ENCODE data around the gene OXSR1. TPM values are rescaled to one million over a fixed set of nuclear protein-coding genes. Genes with fewer than 3 reads are reported as not detected.

OXSR1 gene
- total RNA-seq, 1 experiment from 2014 or later = 35.1 TPM

- Histone ChIP-seq H3K9ac (ENCODE audit: low read length) (no peak overlapping the region), H3K79me2 (ENCODE audit: insufficient read depth, low read length) (peaks cover 70% of the 10 kb centered on the region), H3K4me2 (ENCODE audit: low read length) (no peak overlapping the region), H4K20me1 (ENCODE audit: insufficient read depth) (peaks cover 5% of the 10 kb centered on the region; the same call in 1 of the 2 replicates), H2AFZ (ENCODE audit: low read depth, low read length, poor library complexity, severe bottlenecking) (no peak overlapping the region), H3K4me3 (replicated peaks in 1 of 2; ENCODE audit: low read depth in 1 of 2, low read length in 2 of 2) (no peak overlapping the region), H3K27ac (ENCODE audit: low read depth, low read length) (no peak overlapping the region), H3K4me1 (ENCODE audit: control insufficient read depth in 1 of 2, insufficient read depth in 2 of 2, low read length in 2 of 2) (no peaks in the 10 kb centered on the region), H3K27me3 (ENCODE audit: insufficient read depth, low read length) (no peaks in the 10 kb centered on the region), H3K9me2 (ENCODE audit: insufficient read depth) (no peaks in the 10 kb centered on the region), H3K36me3 (ENCODE audit: control insufficient read depth in 1 of 2, insufficient read depth in 2 of 2, low read length in 2 of 2) (peaks cover 0 to 4% of the 10 kb centered on the region in 2 experiments; a peak in 1 of 4 replicates), H3K9me3 (ENCODE audit: control insufficient read depth in 1 of 2, insufficient read depth in 1 of 2, low read depth in 1 of 2, low read length in 2 of 2) (no peaks in the 10 kb centered on the region)
- ChIA-PET CTCF (no interaction called here), RAD21 (ENCODE audit: low non-redundant PET in 1 of 2, low total read pairs in 2 of 2, uncharacterized antibody in 2 of 2, unreplicated experiment in 2 of 2) (no interaction called here), POLR2A (no interaction called here)
- intact Hi-C loops (cut with micrococcal nuclease) = no loop called here
- TF ChIP-seq JUND (IDR thresholded peaks at IDR 0.05) = no peak
- TF ChIP-seq ZFX (IDR thresholded peaks at IDR 0.05) = no peak
- no peak for TF ChIP-seq SRF (IDR thresholded peaks at IDR 0.05; ENCODE audit: low read depth)
- DNase-seq (ENCODE audit: low read depth, low spot score) (no peak), ATAC-seq (no peak)
- BruUV-seq (replicated peaks) = no TSS peak
These were observed 49.2 kb downstream of the OXSR1 start for GRCh38 chr3:38214560-38214959.

GRCh38 chr3:38219609-38220197 lies 54.4 kb downstream of the OXSR1 start:
- RAD21 ChIA-PET (ENCODE audit: low non-redundant PET in 1 of 2, low total read pairs in 2 of 2, uncharacterized antibody in 2 of 2, unreplicated experiment in 2 of 2) = no interaction called here
- no peak for ATAC-seq
- no peak for DNase-seq (ENCODE audit: low read depth, low spot score)
- H3K79me2 ChIP-seq (ENCODE audit: insufficient read depth, low read length) = peaks cover 40% of the 10 kb centered on the region
- no peak overlapping the region for H3K9ac ChIP-seq (ENCODE audit: low read length)
- BruUV-seq (replicated peaks) = no TSS peak
- no peaks in the 10 kb centered on the region for H3K9me2 ChIP-seq (ENCODE audit: insufficient read depth)
- H3K4me2 ChIP-seq (ENCODE audit: low read length) = no peak overlapping the region
- H3K9me3 ChIP-seq (ENCODE audit: control insufficient read depth in 1 of 2, insufficient read depth in 1 of 2, low read depth in 1 of 2, low read length in 2 of 2) = no peaks in the 10 kb centered on the region
- intact Hi-C loops (cut with micrococcal nuclease) = no loop called here
- no peak overlapping the region for H3K27ac ChIP-seq (ENCODE audit: low read depth, low read length)
- TF ChIP-seq, protein P1, sequence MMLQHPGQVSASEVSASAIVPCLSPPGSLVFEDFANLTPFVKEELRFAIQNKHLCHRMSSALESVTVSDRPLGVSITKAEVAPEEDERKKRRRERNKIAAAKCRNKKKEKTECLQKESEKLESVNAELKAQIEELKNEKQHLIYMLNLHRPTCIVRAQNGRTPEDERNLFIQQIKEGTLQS (IDR thresholded peaks at IDR 0.05) = no peak
- TF ChIP-seq POLR2AphosphoS5 (IDR thresholded peaks at IDR 0.05; ENCODE audit: low read depth, low read length) = no peak
- no peak for TF ChIP-seq ELF1 (IDR thresholded peaks at IDR 0.05; ENCODE audit: borderline replicate concordance, low read depth)
- TF ChIP-seq RAD21 (IDR thresholded peaks at IDR 0.05; ENCODE audit: low read depth) = no peak
- TF ChIP-seq SIN3A (IDR thresholded peaks at IDR 0.05; ENCODE audit: low read depth) = no peak
- no peak for TF ChIP-seq FOSL1 (IDR thresholded peaks at IDR 0.05; ENCODE audit: low read depth)
- TF ChIP-seq MAX (IDR thresholded peaks at IDR 0.05) = no peak
- TF ChIP-seq, protein P2, sequence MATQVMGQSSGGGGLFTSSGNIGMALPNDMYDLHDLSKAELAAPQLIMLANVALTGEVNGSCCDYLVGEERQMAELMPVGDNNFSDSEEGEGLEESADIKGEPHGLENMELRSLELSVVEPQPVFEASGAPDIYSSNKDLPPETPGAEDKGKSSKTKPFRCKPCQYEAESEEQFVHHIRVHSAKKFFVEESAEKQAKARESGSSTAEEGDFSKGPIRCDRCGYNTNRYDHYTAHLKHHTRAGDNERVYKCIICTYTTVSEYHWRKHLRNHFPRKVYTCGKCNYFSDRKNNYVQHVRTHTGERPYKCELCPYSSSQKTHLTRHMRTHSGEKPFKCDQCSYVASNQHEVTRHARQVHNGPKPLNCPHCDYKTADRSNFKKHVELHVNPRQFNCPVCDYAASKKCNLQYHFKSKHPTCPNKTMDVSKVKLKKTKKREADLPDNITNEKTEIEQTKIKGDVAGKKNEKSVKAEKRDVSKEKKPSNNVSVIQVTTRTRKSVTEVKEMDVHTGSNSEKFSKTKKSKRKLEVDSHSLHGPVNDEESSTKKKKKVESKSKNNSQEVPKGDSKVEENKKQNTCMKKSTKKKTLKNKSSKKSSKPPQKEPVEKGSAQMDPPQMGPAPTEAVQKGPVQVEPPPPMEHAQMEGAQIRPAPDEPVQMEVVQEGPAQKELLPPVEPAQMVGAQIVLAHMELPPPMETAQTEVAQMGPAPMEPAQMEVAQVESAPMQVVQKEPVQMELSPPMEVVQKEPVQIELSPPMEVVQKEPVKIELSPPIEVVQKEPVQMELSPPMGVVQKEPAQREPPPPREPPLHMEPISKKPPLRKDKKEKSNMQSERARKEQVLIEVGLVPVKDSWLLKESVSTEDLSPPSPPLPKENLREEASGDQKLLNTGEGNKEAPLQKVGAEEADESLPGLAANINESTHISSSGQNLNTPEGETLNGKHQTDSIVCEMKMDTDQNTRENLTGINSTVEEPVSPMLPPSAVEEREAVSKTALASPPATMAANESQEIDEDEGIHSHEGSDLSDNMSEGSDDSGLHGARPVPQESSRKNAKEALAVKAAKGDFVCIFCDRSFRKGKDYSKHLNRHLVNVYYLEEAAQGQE (IDR thresholded peaks at IDR 0.05; ENCODE audit: low read depth) = no peak
- TF ChIP-seq EZH2phosphoT487 (IDR thresholded peaks at IDR 0.05; ENCODE audit: borderline replicate concordance) = no peak
- no peak for TF ChIP-seq CBX3 (IDR thresholded peaks at IDR 0.05; ENCODE audit: low read depth)
- TF ChIP-seq ZFX (IDR thresholded peaks at IDR 0.05) = no peak
- TF ChIP-seq SRF (IDR thresholded peaks at IDR 0.05; ENCODE audit: low read depth) = no peak
- no peak for TF ChIP-seq ZNF274 (IDR thresholded peaks at IDR 0.05; ENCODE audit: low read depth, low read length)
- no peak for TF ChIP-seq ZBTB33 (IDR thresholded peaks at IDR 0.05; ENCODE audit: extremely low read depth, insufficient replicate concordance, low read length)
- no peaks in the 10 kb centered on the region for H3K27me3 ChIP-seq (ENCODE audit: insufficient read depth, low read length)
- H4K20me1 ChIP-seq (ENCODE audit: insufficient read depth) = 0 out of 2 replicates have a peak, but pooled peaks cover 12% of the 10 kb centered on the region
- H2AFZ ChIP-seq (ENCODE audit: low read depth, low read length, poor library complexity, severe bottlenecking) = no peak overlapping the region
- POLR2A ChIA-PET = no interaction called here
- CTCF ChIA-PET = no interaction called here
- H3K36me3 ChIP-seq (ENCODE audit: control insufficient read depth in 1 of 2, insufficient read depth in 2 of 2, low read length in 2 of 2) = peaks cover 4 to 8% of the 10 kb centered on the region in 2 experiments; a peak in 2 of 4 replicates
- no peak overlapping the region for H3K4me3 ChIP-seq (replicated peaks in 1 of 2; ENCODE audit: low read depth in 1 of 2, low read length in 2 of 2)
- no peaks in the 10 kb centered on the region for H3K4me1 ChIP-seq (ENCODE audit: control insufficient read depth in 1 of 2, insufficient read depth in 2 of 2, low read length in 2 of 2)

Data from HCT116 (cell line).